ENCODE data around the gene CNP.

The CNP gene

GRCh38 chr17:41959336-41960095 lies 7.1 kb upstream of the CNP start:
- no peak for TF ChIP-seq CTCF (IDR thresholded peaks at IDR 0.05; ENCODE audit: extremely low read depth, missing control alignments)
- DNase-seq (ENCODE audit: low spot score) = peak; percentile 45

- no peak for TF ChIP-seq CTCF (IDR thresholded peaks at IDR 0.05; ENCODE audit: extremely low read depth, missing control alignments)
- DNase-seq (ENCODE audit: low spot score) = no peak
These were observed 4.5 kb upstream of the CNP start for GRCh38 chr17:41962111-41962510.

GRCh38 chr17:41962768-41963434 lies 3.7 kb upstream of the CNP start:
- peak; percentile 87 for TF ChIP-seq CTCF (IDR thresholded peaks at IDR 0.05; ENCODE audit: extremely low read depth, missing control alignments)
- DNase-seq (ENCODE audit: low spot score) = peak; percentile 83

- peak; percentile 79 for DNase-seq (ENCODE audit: low spot score)
- no peak for TF ChIP-seq CTCF (IDR thresholded peaks at IDR 0.05; ENCODE audit: extremely low read depth, missing control alignments)
These were observed 717 bp upstream of the CNP start for GRCh38 chr17:41965694-41966462.

- no peak for TF ChIP-seq CTCF (IDR thresholded peaks at IDR 0.05; ENCODE audit: extremely low read depth, missing control alignments)
- DNase-seq (ENCODE audit: low spot score) = no peak
These were observed 736 bp downstream of the CNP start for GRCh38 chr17:41967141-41967920.

- no peak for TF ChIP-seq CTCF (IDR thresholded peaks at IDR 0.05; ENCODE audit: extremely low read depth, missing control alignments)
- no peak for DNase-seq (ENCODE audit: low spot score)
These were observed 1.5 kb downstream of the CNP start for GRCh38 chr17:41967921-41968578.
